Nephron (organoid): ENCODE data around the gene ARHGAP18.
A peak's percentile ranks its signal among the peaks of the same experiment; 100 is the strongest.

Experiments
- H3K27ac Mint-ChIP-seq, 3 experiments: 2 replicates each; pipeline ENCODE4 v1.8.0; 2020; ENCODE audit warnings: mixed read lengths in 3 of 3, mild to moderate bottlenecking in 2 of 3, moderate library complexity in 1 of 3
- H3K27me3 Mint-ChIP-seq: 2 replicates; pipeline ENCODE4 v1.8.0; 2021; ENCODE audit warnings: low read depth, mild to moderate bottlenecking, moderate library complexity, mixed read lengths
- H3K36me3 Mint-ChIP-seq: 2 replicates; pipeline ENCODE4 v1.8.0; 2020; ENCODE audit warnings: low read depth, mixed read lengths
- H3K4me1 Mint-ChIP-seq: 2 replicates; pipeline ENCODE4 v1.8.0; 2020; ENCODE audit warnings: mixed read lengths
- H3K4me3 Mint-ChIP-seq, 3 experiments: 2 replicates each; pipeline ENCODE4 v1.8.0; 2020; ENCODE audit warnings: mild to moderate bottlenecking in 3 of 3, mixed read lengths in 3 of 3, moderate library complexity in 2 of 3
- H3K9me3 Mint-ChIP-seq: 2 replicates; pipeline ENCODE4 v1.8.0; 2020; ENCODE audit warnings: mixed read lengths
- TF ChIP-seq, protein P1 (sequence below), 3 experiments: fragments of 200-600 bp; sonication (generic); IDR thresholded peaks; one replicate each; pipeline ENCODE4 v1.5.0; 2021; ENCODE audit warnings: antibody characterized with exemption in 3 of 3; ENCODE audit not compliant: unreplicated experiment in 3 of 3

Gene ARHGAP18

DNA sequence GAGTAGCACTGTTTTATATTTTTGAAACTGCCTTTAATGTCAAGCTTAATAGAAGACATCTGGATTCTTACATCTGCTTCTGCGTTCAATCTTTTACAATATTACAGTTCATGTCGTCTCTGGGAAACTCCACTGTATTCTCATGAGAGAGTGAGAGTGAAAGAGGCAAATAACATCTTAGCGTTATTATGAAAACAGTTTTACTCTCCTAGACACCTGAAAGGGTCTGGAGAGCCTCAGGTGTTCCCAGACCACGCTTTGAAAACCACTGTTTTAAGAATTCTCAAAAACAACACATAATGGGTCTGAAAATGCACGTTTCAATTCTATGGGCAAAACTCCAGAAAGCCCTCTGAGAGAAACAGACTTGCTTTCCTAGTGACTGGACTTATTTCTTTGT, 63.3 kb downstream of the ARHGAP18 start:
- H3K27ac Mint-ChIP-seq = peak overlapping the region; percentile 88 to 93 (median 92)
- no peaks in the 10 kb centered on the region for H3K36me3 Mint-ChIP-seq
- no peaks in the 10 kb centered on the region for H3K27me3 Mint-ChIP-seq
- TF ChIP-seq, protein P1, sequence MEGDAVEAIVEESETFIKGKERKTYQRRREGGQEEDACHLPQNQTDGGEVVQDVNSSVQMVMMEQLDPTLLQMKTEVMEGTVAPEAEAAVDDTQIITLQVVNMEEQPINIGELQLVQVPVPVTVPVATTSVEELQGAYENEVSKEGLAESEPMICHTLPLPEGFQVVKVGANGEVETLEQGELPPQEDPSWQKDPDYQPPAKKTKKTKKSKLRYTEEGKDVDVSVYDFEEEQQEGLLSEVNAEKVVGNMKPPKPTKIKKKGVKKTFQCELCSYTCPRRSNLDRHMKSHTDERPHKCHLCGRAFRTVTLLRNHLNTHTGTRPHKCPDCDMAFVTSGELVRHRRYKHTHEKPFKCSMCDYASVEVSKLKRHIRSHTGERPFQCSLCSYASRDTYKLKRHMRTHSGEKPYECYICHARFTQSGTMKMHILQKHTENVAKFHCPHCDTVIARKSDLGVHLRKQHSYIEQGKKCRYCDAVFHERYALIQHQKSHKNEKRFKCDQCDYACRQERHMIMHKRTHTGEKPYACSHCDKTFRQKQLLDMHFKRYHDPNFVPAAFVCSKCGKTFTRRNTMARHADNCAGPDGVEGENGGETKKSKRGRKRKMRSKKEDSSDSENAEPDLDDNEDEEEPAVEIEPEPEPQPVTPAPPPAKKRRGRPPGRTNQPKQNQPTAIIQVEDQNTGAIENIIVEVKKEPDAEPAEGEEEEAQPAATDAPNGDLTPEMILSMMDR (IDR thresholded peaks at IDR 0.05; ENCODE audit: unreplicated experiment in 3 of 3) = no peak
- peaks cover 55% of the 10 kb centered on the region for H3K4me1 Mint-ChIP-seq
- H3K4me3 Mint-ChIP-seq = peak overlapping the region in 1 of 3 experiments; percentile 22
- no peaks in the 10 kb centered on the region for H3K9me3 Mint-ChIP-seq

DNA sequence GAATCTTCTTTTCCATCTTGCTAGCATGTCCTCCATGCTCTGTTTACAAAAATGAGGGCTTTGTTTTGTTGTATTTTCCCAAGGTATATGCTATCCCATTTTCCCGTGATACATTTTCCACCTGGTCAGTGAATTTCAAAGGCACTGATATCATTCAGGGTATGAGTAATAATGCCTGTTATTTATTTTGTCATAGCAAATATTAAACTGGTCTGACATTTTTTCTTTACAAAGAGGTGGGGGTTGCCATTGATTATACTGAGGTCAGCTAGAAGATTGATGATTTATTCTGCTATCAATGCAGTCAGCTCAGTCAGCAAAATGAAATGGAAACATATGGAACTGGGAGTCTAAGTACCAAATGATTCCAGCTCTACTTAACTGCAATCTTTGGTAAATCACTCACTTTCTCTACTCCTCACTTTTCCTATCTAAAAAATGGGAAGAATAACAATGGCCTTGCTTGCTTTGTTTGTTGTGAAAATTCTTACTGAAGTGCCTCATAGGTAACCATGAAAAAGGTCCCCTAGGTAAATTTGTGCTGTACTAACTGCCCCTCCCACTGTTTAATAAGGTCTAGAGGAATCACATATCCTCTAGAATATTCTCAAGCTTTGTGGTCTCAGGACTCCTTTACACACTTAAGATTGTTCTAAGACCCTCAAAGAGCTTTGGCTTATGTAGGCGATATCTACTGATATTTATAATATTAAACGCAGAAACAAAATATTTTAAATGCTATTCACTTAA, 64.0 kb downstream of the ARHGAP18 start:
- H3K9me3 Mint-ChIP-seq = no peaks in the 10 kb centered on the region
- H3K27me3 Mint-ChIP-seq = no peaks in the 10 kb centered on the region
- H3K27ac Mint-ChIP-seq = peak overlapping the region; percentile 88 to 93 (median 92)
- TF ChIP-seq, protein P1 (IDR thresholded peaks at IDR 0.05; ENCODE audit: unreplicated experiment in 3 of 3) = no peak
- H3K36me3 Mint-ChIP-seq = no peaks in the 10 kb centered on the region
- H3K4me1 Mint-ChIP-seq = peaks cover 57% of the 10 kb centered on the region
- H3K4me3 Mint-ChIP-seq = peak overlapping the region; percentile 31 to 37 (median 31)

DNA sequence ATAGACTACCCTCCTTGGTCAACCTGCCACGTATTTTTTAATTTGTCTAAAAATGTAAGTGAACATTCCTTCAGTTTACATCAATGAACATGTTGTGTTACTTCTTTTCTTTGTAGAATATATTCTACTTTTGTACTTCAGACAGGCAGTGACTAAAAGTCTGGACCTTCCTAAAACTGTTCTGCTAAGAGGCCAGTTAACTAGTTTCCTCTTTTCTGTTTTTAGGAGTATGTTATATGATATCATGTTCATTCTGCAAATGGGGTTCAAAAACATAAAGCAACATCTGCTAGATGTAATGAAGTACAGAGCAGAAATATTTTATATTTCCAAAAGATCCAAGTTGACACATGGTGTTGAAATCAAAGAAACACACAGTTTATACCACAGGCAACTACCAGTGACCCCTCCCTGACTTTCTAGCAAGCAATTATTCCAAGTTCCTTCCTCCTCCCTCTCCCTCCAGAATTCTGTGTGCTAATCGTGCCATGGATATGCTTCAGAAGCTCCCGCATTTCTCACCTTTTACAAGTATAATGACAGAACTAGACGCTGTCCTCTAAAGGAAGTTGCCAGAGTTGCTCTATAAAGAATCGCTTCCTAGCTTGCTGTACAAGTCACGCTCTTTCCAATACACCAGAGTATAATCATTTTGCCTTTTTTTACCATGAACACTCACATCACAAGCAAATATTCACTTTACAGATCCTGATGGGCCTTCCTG, 64.7 kb downstream of the ARHGAP18 start:
- Mint-ChIP-seq H3K36me3 (no peaks in the 10 kb centered on the region), H3K27ac (peak overlapping the region; percentile 88 to 93 (median 92)), H3K4me3 (peak overlapping the region; percentile 31 to 35 (median 31)), H3K9me3 (no peaks in the 10 kb centered on the region), H3K4me1 (peaks cover 56% of the 10 kb centered on the region), H3K27me3 (no peaks in the 10 kb centered on the region)
- TF ChIP-seq, protein P1 (IDR thresholded peaks at IDR 0.05; ENCODE audit: unreplicated experiment in 3 of 3) = no peak

DNA sequence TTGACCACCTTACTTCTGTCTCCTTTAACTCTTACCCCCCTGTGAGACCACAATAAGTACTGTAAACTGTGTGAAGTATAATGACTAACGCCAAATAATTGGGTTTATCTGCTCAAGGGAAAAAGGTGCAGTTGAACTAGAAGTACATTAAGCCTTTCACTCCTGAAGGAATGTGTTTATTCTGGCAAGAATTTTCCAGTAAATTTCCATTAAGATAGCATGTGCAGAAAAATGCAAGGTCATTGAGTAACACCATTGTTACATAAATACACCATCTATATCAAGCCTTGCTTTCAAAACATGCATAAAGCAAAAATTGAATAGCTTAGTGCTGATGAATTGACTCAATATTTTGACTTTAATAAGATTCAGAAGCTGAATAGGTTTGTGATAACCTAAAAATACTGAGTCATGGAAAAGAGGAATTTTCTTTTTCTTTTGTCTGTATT, 65.4 kb downstream of the ARHGAP18 start:
- Mint-ChIP-seq H3K9me3 (no peaks in the 10 kb centered on the region), H3K27me3 (no peaks in the 10 kb centered on the region), H3K4me3 (no peak overlapping the region), H3K4me1 (peaks cover 56% of the 10 kb centered on the region), H3K27ac (peak overlapping the region; percentile 88 to 93 (median 92)), H3K36me3 (no peaks in the 10 kb centered on the region)
- TF ChIP-seq, protein P1 (IDR thresholded peaks at IDR 0.05; ENCODE audit: unreplicated experiment in 3 of 3) = no peak

DNA sequence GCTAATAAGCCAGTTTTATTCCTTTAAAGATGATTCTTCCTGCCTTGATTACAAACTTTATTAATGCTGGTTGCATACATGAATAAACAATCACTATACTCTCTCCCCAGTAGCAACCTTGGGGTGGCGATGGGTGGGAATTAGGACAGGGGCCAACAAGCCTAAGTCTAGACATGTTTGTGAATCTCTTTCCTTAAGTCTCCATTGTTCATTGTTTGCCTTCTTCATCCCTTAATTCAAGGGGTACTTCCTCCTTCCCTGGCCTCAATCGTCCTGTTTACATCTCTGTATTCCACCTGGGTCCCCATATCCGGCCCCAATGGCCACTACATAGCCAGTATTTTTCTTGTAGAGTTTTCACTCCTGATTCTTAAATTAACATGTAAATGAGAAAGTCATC, 66.0 kb downstream of the ARHGAP18 start:
- H3K27me3 Mint-ChIP-seq = no peaks in the 10 kb centered on the region

More for the DNA sequence above, 66.0 kb downstream of the ARHGAP18 start:
- Mint-ChIP-seq H3K9me3 (no peaks in the 10 kb centered on the region), H3K4me3 (no peak overlapping the region), H3K4me1 (peaks cover 61% of the 10 kb centered on the region), H3K27ac (peak overlapping the region; percentile 88 to 93 (median 92)), H3K36me3 (no peaks in the 10 kb centered on the region)
- TF ChIP-seq, protein P1 (IDR thresholded peaks at IDR 0.05; ENCODE audit: unreplicated experiment in 3 of 3) = no peak
